ENCODE measurements around the gene OOSP3. TPM values are rescaled to one million over a fixed set of nuclear protein-coding genes. Genes with fewer than 3 reads are reported as not detected.
"Not testable (repeated sequence)": the region's sequence is repeated elsewhere in the genome, so short reads cannot be mapped to it uniquely, and the experiment has no call there.

The OOSP3 gene
- total RNA-seq, 4 donors from 2014 or later, result not detected

- H3K27ac ChIP-seq, result no peak overlapping the region
- in situ Hi-C loops (cut with MboI; ENCODE audit: low sequenced_read_pairs in 4 of 4), result no loop called here
- no peak overlapping the region for H3K4me3 ChIP-seq
- H3K27me3 ChIP-seq, result no peaks in the 10 kb centered on the region
- intact Hi-C loops (cut with DNase I; ENCODE audit: low total_unique reads), result no loop called here
- no peaks in the 10 kb centered on the region for H3K9me3 ChIP-seq
- no peak for DNase-seq
- ATAC-seq, result no peak
- no peaks in the 10 kb centered on the region for H3K4me1 ChIP-seq
- H3K36me3 ChIP-seq, result no peaks in the 10 kb centered on the region
- TF ChIP-seq CTCF (IDR thresholded peaks at IDR 0.05 in 4 of 5, conservative IDR thresholded peaks at IDR 0.05 in 1 of 5) (no peak), POLR2A (IDR thresholded peaks at IDR 0.05) (no peak)
Measured at GRCh38 chr11:59842316-59842715, 36.3 kb upstream of the OOSP3 start.

- Histone ChIP-seq H3K4me1 (no peaks in the 10 kb centered on the region), H3K9me3 (no peaks in the 10 kb centered on the region), H3K27me3 (no peaks in the 10 kb centered on the region), H3K27ac (no peak within 1 kb of the TSS), H3K4me3 (no peak within 1 kb of the TSS), H3K36me3 (no peaks in the 10 kb centered on the region)
- ATAC-seq (no peak), DNase-seq (no peak)
- intact Hi-C loops (cut with DNase I; ENCODE audit: low total_unique reads) (no loop called here), in situ Hi-C loops (cut with MboI; ENCODE audit: low sequenced_read_pairs in 4 of 4) (no loop called here)
- no peak for TF ChIP-seq CTCF (IDR thresholded peaks at IDR 0.05 in 4 of 5, conservative IDR thresholded peaks at IDR 0.05 in 1 of 5)
- no peak for TF ChIP-seq POLR2A (IDR thresholded peaks at IDR 0.05)
Measured at GRCh38 chr11:59845399-59845798, 33.2 kb upstream of the OOSP3 start, which contains the start of gene CBLIF. Gene CBLIF, minus strand, starts transcription at chr11:59845499. Its CDS starts 46 bp downstream, at chr11:59845453.

- intact Hi-C loops (cut with DNase I; ENCODE audit: low total_unique reads), result no loop called here
- Histone ChIP-seq H3K9me3 (no peaks in the 10 kb centered on the region), H3K4me3 (no peak overlapping the region), H3K27ac (no peak overlapping the region), H3K27me3 (no peaks in the 10 kb centered on the region), H3K4me1 (no peaks in the 10 kb centered on the region), H3K36me3 (no peaks in the 10 kb centered on the region)
- no peak for DNase-seq
- no peak for ATAC-seq
- in situ Hi-C loops (cut with MboI; ENCODE audit: low sequenced_read_pairs in 4 of 4), result no loop called here
- TF ChIP-seq POLR2A (IDR thresholded peaks at IDR 0.05) (no peak), CTCF (IDR thresholded peaks at IDR 0.05 in 4 of 5, conservative IDR thresholded peaks at IDR 0.05 in 1 of 5) (no peak)
Measured at GRCh38 chr11:59846556-59846955, 32.0 kb upstream of the OOSP3 start.

- ATAC-seq (no peak), DNase-seq (no peak)
- in situ Hi-C loops (cut with MboI; ENCODE audit: low sequenced_read_pairs in 4 of 4), result no loop called here
- Histone ChIP-seq H3K9me3 (no peaks in the 10 kb centered on the region), H3K4me3 (no peak overlapping the region), H3K27me3 (no peaks in the 10 kb centered on the region), H3K4me1 (no peaks in the 10 kb centered on the region), H3K36me3 (no peaks in the 10 kb centered on the region), H3K27ac (no peak overlapping the region)
- TF ChIP-seq CTCF (IDR thresholded peaks at IDR 0.05 in 4 of 5, conservative IDR thresholded peaks at IDR 0.05 in 1 of 5) (no peak), POLR2A (IDR thresholded peaks at IDR 0.05) (no peak)
- intact Hi-C loops (cut with DNase I; ENCODE audit: low total_unique reads), result no loop called here
Measured at GRCh38 chr11:59847626-59848025, 31.0 kb upstream of the OOSP3 start.

- ATAC-seq; intact Hi-C loops (cut with DNase I; ENCODE audit: low total_unique reads); H3K27me3 ChIP-seq; H3K4me1 ChIP-seq; H3K27ac ChIP-seq; H3K4me3 ChIP-seq; H3K9me3 ChIP-seq; in situ Hi-C loops (cut with MboI; ENCODE audit: low sequenced_read_pairs in 4 of 4); H3K36me3 ChIP-seq; DNase-seq: not testable (repeated sequence)
Measured at GRCh38 chr11:59848439-59848838, 30.1 kb upstream of the OOSP3 start.
